Astrocyte (in vitro differentiated cells and primary cell): ENCODE results near the gene ZXDC. TPM values are rescaled to one million over a fixed set of nuclear protein-coding genes. Genes with fewer than 3 reads are reported as not detected.

Experiments
- DNase-seq: peaks from one replicate; pipeline ENCODE4 v3.0.0-alpha.2; 2010; ENCODE audit warnings: low read depth
- FAIRE-seq: peaks from 2 replicates; lab custom pipeline; 2011; peaks lifted over from hg19 to GRCh38; lab: Jason Lieb, UNC
- H2AFZ ChIP-seq: 2 replicates; pipeline ENCODE4 v1.6.0; 2012; ENCODE audit warnings: low read depth, low read length, inconsistent platforms
- H3K27ac ChIP-seq: 2 replicates; pipeline ENCODE4 v1.5.1; 2011; ENCODE audit warnings: low read depth, low read length, inconsistent platforms
- H3K27me3 ChIP-seq: 2 replicates; pipeline ENCODE4 v1.6.0; 2011; ENCODE audit warnings: low read length, inconsistent platforms; ENCODE audit not compliant: insufficient read depth
- H3K36me3 ChIP-seq: 2 replicates; pipeline ENCODE4 v1.5.1; 2011; ENCODE audit warnings: low read length, inconsistent platforms; ENCODE audit not compliant: insufficient read depth
- H3K4me1 ChIP-seq: 2 replicates; pipeline ENCODE4 v1.5.1; 2011; ENCODE audit warnings: low read length, inconsistent platforms; ENCODE audit not compliant: insufficient read depth
- H3K4me2 ChIP-seq: 2 replicates; pipeline ENCODE4 v1.6.0; 2012; ENCODE audit warnings: low read length, inconsistent platforms
- H3K4me3 ChIP-seq: 2 replicates; pipeline ENCODE4 v1.5.1; 2011; ENCODE audit warnings: low read depth, mild to moderate bottlenecking, low read length, inconsistent platforms; ENCODE audit not compliant: insufficient read depth
- H3K79me2 ChIP-seq: 2 replicates; pipeline ENCODE4 v1.6.0; 2012; ENCODE audit warnings: mild to moderate bottlenecking, low read length, inconsistent platforms; ENCODE audit not compliant: insufficient read depth
- H3K9ac ChIP-seq: 2 replicates; pipeline ENCODE4 v1.6.0; 2012; ENCODE audit warnings: mild to moderate bottlenecking, low read length, inconsistent platforms
- H3K9me3 ChIP-seq: 2 replicates; pipeline ENCODE4 v1.5.1; 2012; ENCODE audit warnings: low read depth, mild to moderate bottlenecking, low read length, inconsistent platforms; ENCODE audit not compliant: insufficient read depth
- H4K20me1 ChIP-seq: 2 replicates; pipeline ENCODE4 v1.6.0; 2012; ENCODE audit warnings: low read length, inconsistent platforms; ENCODE audit not compliant: insufficient read depth
- H3K27ac Mint-ChIP-seq: one replicate; pipeline ENCODE4 v1.8.0; 2021; ENCODE audit warnings: mild to moderate bottlenecking, mixed read lengths; ENCODE audit not compliant: unreplicated experiment
- H3K27me3 Mint-ChIP-seq: one replicate; pipeline ENCODE4 v1.8.0; 2021; ENCODE audit warnings: low read depth, mixed read lengths; ENCODE audit not compliant: unreplicated experiment
- H3K36me3 Mint-ChIP-seq: one replicate; pipeline ENCODE4 v1.8.0; 2021; ENCODE audit warnings: low read depth, mixed read lengths; ENCODE audit not compliant: unreplicated experiment
- H3K4me1 Mint-ChIP-seq: one replicate; pipeline ENCODE4 v1.8.0; 2021; ENCODE audit warnings: low read depth, mixed read lengths; ENCODE audit not compliant: unreplicated experiment
- H3K4me3 Mint-ChIP-seq: one replicate; pipeline ENCODE4 v1.8.0; 2021; ENCODE audit warnings: mild to moderate bottlenecking, moderate library complexity, mixed read lengths; ENCODE audit not compliant: unreplicated experiment
- H3K9me3 Mint-ChIP-seq: one replicate; pipeline ENCODE4 v1.8.0; 2021; ENCODE audit warnings: mild to moderate bottlenecking, mixed read lengths; ENCODE audit not compliant: unreplicated experiment
- EZH2 ChIP-seq: IDR thresholded peaks from 2 replicates; pipeline ENCODE4 v1.6.1; 2012; ENCODE audit warnings: mild to moderate bottlenecking, low read length, inconsistent platforms; ENCODE audit not compliant: insufficient read depth
- total RNA-seq: library from RNA; stranded (reverse); gene quantifications from 2 replicates; pipeline ENCODE4 v1.2.1, GENCODE V29; 2021
- TF ChIP-seq, protein P1 (sequence below): IDR thresholded peaks from 2 replicates; pipeline ENCODE4 v1.5.1; 2011; ENCODE audit warnings: low read depth, mild to moderate bottlenecking, inconsistent platforms, low read length, moderate library complexity; ENCODE audit not compliant: insufficient read depth

ZXDC gene
- total RNA-seq, 1 donor from 2014 or later, result 19.6 TPM

DNA sequence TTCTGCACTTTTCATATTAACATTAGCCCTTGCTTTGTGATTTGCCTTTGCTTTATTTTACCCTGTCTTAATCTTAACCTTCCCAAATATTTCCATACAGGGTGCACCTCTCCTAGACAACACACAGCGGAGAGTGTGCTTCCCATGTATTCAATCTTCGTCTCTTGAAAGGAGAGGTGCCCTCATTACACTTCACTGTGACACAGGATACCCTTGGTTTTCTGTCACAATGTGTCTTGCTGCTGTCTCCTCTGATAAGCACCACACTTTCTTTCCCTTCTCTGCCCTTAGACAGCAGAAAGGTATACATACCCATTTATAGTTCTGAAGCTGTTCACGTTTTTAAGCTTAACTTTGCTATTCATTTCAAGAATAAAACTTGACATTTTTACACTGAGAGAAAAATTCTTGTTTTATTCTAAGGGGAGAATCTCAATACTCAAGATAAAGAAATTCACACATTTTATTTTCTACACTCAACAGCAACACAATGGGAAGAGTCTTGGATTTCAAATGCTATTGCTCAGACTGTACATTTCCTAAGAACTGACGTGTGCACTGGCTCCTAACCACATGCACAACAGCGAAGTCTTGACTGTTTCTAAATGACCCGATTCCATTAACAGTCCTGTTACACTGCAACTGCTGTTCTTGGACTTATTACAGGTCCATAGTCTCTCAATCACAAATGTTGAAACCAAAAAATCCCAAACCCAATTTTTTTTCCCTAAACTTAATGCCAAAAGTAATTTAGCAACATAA, 21.1 kb downstream of the ZXDC start:
- Histone ChIP-seq H3K27ac (no peak overlapping the region), H3K9me3 (no peaks in the 10 kb centered on the region), H3K79me2 (peaks cover 26% of the 10 kb centered on the region), H3K9ac (no peak overlapping the region), H3K27me3 (no peaks in the 10 kb centered on the region), H2AFZ (no peak overlapping the region), H3K4me3 (no peak overlapping the region), H3K36me3 (peaks cover 20% of the 10 kb centered on the region), H3K4me1 (no peaks in the 10 kb centered on the region), H3K4me2 (no peak overlapping the region), H4K20me1 (peaks cover 67% of the 10 kb centered on the region)
- no peak overlapping the region for H3K4me3 Mint-ChIP-seq
- no peaks in the 10 kb centered on the region for H3K27me3 Mint-ChIP-seq
- FAIRE-seq (no peak), DNase-seq (no peak)
- peaks cover 4% of the 10 kb centered on the region for H3K4me1 Mint-ChIP-seq
- TF ChIP-seq EZH2, result no peak
- TF ChIP-seq, protein P1, sequence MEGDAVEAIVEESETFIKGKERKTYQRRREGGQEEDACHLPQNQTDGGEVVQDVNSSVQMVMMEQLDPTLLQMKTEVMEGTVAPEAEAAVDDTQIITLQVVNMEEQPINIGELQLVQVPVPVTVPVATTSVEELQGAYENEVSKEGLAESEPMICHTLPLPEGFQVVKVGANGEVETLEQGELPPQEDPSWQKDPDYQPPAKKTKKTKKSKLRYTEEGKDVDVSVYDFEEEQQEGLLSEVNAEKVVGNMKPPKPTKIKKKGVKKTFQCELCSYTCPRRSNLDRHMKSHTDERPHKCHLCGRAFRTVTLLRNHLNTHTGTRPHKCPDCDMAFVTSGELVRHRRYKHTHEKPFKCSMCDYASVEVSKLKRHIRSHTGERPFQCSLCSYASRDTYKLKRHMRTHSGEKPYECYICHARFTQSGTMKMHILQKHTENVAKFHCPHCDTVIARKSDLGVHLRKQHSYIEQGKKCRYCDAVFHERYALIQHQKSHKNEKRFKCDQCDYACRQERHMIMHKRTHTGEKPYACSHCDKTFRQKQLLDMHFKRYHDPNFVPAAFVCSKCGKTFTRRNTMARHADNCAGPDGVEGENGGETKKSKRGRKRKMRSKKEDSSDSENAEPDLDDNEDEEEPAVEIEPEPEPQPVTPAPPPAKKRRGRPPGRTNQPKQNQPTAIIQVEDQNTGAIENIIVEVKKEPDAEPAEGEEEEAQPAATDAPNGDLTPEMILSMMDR, result no peak
- no peaks in the 10 kb centered on the region for H3K9me3 Mint-ChIP-seq
- no peak overlapping the region for H3K27ac Mint-ChIP-seq
- peaks cover 3% of the 10 kb centered on the region for H3K36me3 Mint-ChIP-seq

DNA sequence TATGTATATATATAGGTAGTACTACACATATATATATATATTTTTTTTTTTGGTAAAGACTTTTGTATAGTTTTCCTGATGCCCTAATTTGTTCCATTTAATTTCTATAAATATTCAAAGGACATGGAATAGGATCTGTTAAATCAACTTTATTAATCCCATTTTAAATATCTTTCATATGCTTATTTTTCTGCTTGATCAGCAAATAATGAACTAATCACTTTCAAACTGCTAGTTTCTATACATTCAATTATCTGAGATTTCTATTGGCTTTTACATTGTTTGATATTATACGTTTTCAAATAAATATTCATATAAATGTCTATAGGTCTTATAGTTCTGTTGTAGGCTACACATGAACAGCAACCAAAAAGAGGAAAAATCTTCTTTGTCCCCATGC, 21.7 kb downstream of the ZXDC start:
- H3K4me2 ChIP-seq, result no peak overlapping the region
- Mint-ChIP-seq H3K9me3 (no peaks in the 10 kb centered on the region), H3K27me3 (no peaks in the 10 kb centered on the region), H3K4me1 (peaks cover 4% of the 10 kb centered on the region), H3K4me3 (no peak overlapping the region), H3K36me3 (peaks cover 5% of the 10 kb centered on the region), H3K27ac (no peak overlapping the region)
- no peak overlapping the region for H2AFZ ChIP-seq
- peaks cover 14% of the 10 kb centered on the region for H3K36me3 ChIP-seq
- peaks cover 63% of the 10 kb centered on the region for H4K20me1 ChIP-seq
- TF ChIP-seq, protein P1, result no peak
- TF ChIP-seq EZH2, result no peak
- FAIRE-seq, result no peak
- H3K4me1 ChIP-seq, result no peaks in the 10 kb centered on the region
- no peak for DNase-seq
- no peak overlapping the region for H3K27ac ChIP-seq
- H3K9ac ChIP-seq, result no peak overlapping the region
- H3K79me2 ChIP-seq, result peaks cover 24% of the 10 kb centered on the region
- H3K9me3 ChIP-seq, result no peaks in the 10 kb centered on the region
- H3K4me3 ChIP-seq, result no peak overlapping the region
- H3K27me3 ChIP-seq, result no peaks in the 10 kb centered on the region

DNA sequence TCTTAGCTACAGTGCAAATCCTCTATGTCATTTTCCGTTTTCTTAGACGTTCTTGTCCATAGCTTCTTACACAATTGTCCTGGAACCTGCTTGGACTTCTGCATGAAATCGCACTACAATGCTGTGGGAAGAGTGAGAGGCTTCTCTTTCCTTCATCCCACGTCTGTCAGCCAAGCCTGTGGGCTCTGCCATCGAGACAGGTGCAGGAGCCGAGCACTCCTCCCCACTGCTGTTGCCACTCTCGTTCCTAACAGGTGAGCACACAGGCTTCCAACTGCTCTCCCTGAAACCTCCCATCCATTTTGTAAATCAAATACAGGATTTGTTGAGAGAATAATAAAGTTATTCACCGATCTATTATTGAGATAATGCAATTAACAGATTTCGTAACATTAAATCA, 23.5 kb downstream of the ZXDC start:
- Histone ChIP-seq H3K27me3 (no peaks in the 10 kb centered on the region), H3K36me3 (peaks cover 12% of the 10 kb centered on the region), H3K27ac (no peak overlapping the region), H3K9me3 (no peaks in the 10 kb centered on the region), H2AFZ (no peak overlapping the region), H3K9ac (no peak overlapping the region), H4K20me1 (peaks cover 50% of the 10 kb centered on the region), H3K4me1 (no peaks in the 10 kb centered on the region), H3K4me3 (no peak overlapping the region), H3K79me2 (peaks cover 15% of the 10 kb centered on the region), H3K4me2 (no peak overlapping the region)
- TF ChIP-seq EZH2, result no peak
- H3K27ac Mint-ChIP-seq, result no peak overlapping the region
- DNase-seq (no peak), FAIRE-seq (no peak)
- no peaks in the 10 kb centered on the region for H3K9me3 Mint-ChIP-seq
- peaks cover 5% of the 10 kb centered on the region for H3K36me3 Mint-ChIP-seq
- H3K4me3 Mint-ChIP-seq, result no peak overlapping the region
- H3K4me1 Mint-ChIP-seq, result peaks cover 4% of the 10 kb centered on the region
- no peaks in the 10 kb centered on the region for H3K27me3 Mint-ChIP-seq
